Sciatic nerve (tissue), 2 donors: ENCODE results near the gene TRIM26. TPM values are rescaled to one million over a fixed set of nuclear protein-coding genes. Genes with fewer than 3 reads are reported as not detected.

Experiments used
- ATAC-seq: fragments of 200-7000 bp; cut with Tn5 transposase; one replicate; pipeline ENCODE4 v1.9.1; 2020; ENCODE audit warnings: mild to moderate bottlenecking, moderate library complexity
- DNase-seq: peaks from one replicate; pipeline ENCODE4 v3.0.0-alpha.2; 2020; ENCODE audit warnings: low spot score
- intact Hi-C: fragments of 100-400 bp; cut with DNase I; formaldehyde crosslinking; loops from one replicate; pipeline ENCODE4 v1.14.2; 2022
- total RNA-seq: library from RNA; stranded (reverse); fragmentation: NEBNext Ultra II Directional; extraction: Animal tissue kit (Norgen Biotek cat#: 25700); gene quantifications from one replicate; pipeline ENCODE4 v1.2.1, GENCODE V29; 2021
- donor health status: DM: no; HTN: no; CAD: no.
- donor health status: DM: no; HTN: no; CAD: no.

Gene TRIM26
- total RNA-seq, 1 donor from 2014 or later, result 42.6 TPM

GRCh38 chr6:30136570-30137286 is 76.5 kb downstream of the TRIM26 start:
- intact Hi-C loops, result no loop called here
- DNase-seq (no peak), ATAC-seq (no peak)

- intact Hi-C loops, result no loop called here
- ATAC-seq, result no peak
Measured at GRCh38 chr6:30135757-30136156, 77.4 kb downstream of the TRIM26 start, which contains the start of gene TRIM40. TSS of gene TRIM40 (plus strand) at chr6:30136140. CDS start at chr6:30137037, 897 bp downstream.

GRCh38 chr6:30135147-30135546 is 78.1 kb downstream of the TRIM26 start:
- ATAC-seq (no peak), DNase-seq (no peak)
- intact Hi-C loops, result no loop called here

More at GRCh38 chr6:30135757-30136156, 77.4 kb downstream of the TRIM26 start, which contains the start of gene TRIM40:
- DNase-seq, result no peak

Other genes starting within 250 kb of the TRIM26 start
- 16.6 TPM for gene POLR1H, start 152.1 kb downstream of the TRIM26 start, total RNA-seq
- 38.3 TPM for gene PPP1R11, start 146.2 kb downstream of the TRIM26 start, total RNA-seq
- not detected for gene RNF39, start 137.6 kb downstream of the TRIM26 start, total RNA-seq
- gene TRIM31, start 100.3 kb downstream of the TRIM26 start, total RNA-seq, result not detected
- not detected for gene TRIM40, start 77.3 kb downstream of the TRIM26 start, total RNA-seq
- gene TRIM10, start 52.2 kb downstream of the TRIM26 start, total RNA-seq, result 0.62 TPM
- not detected for gene TRIM15, start 49.9 kb downstream of the TRIM26 start, total RNA-seq
- gene TRIM39, start 113.5 kb upstream of the TRIM26 start, total RNA-seq, result 18.0 TPM
- gene RPP21, start 131.8 kb upstream of the TRIM26 start, total RNA-seq, result 36.7 TPM